Amygdala (tissue), 56 donors: Measurements from ENCODE around the gene TADA3.
"Not testable (repeated sequence)": the region's sequence is repeated elsewhere in the genome, so short reads cannot be mapped to it uniquely, and the experiment has no call there.

Experiments
- DNase-seq, 56 donors: peaks; one replicate each; lab custom pipeline; 2025; lab: John Stamatoyannopoulos, UW

The TADA3 gene

GRCh38 chr3:9786209-9786739 lies 6.0 kb downstream of the TADA3 start:
- no peak for DNase-seq

GRCh38 chr3:9785602-9786001 lies 6.7 kb downstream of the TADA3 start:
- no peak for DNase-seq

GRCh38 chr3:9784965-9785364 lies 7.3 kb downstream of the TADA3 start:
- DNase-seq: no peak

- DNase-seq: peak in 17 of 56 donors; percentile 21 to 71 (median 44)
These were observed 8.3 kb downstream of the TADA3 start for GRCh38 chr3:9783954-9784353.

GRCh38 chr3:9782770-9783169 lies 9.5 kb downstream of the TADA3 start:
- no peak for DNase-seq

- no peak for DNase-seq
These were observed 10.2 kb downstream of the TADA3 start for GRCh38 chr3:9781978-9782603.

GRCh38 chr3:9781551-9781950 lies 10.7 kb downstream of the TADA3 start:
- DNase-seq: no peak

- DNase-seq: no peak
These were observed 11.4 kb downstream of the TADA3 start for GRCh38 chr3:9780910-9781309.

GRCh38 chr3:9780458-9780812 lies 11.8 kb downstream of the TADA3 start:
- no peak for DNase-seq

- peak in 3 of 56 donors; percentile 21 to 63 (median 36) for DNase-seq
These were observed 12.4 kb downstream of the TADA3 start for GRCh38 chr3:9779721-9780457.

- no peak for DNase-seq
These were observed 13.1 kb downstream of the TADA3 start for GRCh38 chr3:9779075-9779593.

- peak in 15 of 56 donors; percentile 16 to 70 (median 32) for DNase-seq
These were observed 13.9 kb downstream of the TADA3 start for GRCh38 chr3:9778143-9779074.

GRCh38 chr3:9777694-9778021 lies 14.6 kb downstream of the TADA3 start:
- peak in 6 of 56 donors; percentile 18 to 46 (median 30) for DNase-seq

- peak in 5 of 56 donors; percentile 13 to 38 (median 30) for DNase-seq
These were observed 15.2 kb downstream of the TADA3 start for GRCh38 chr3:9776896-9777693.

GRCh38 chr3:9771007-9771406 lies 21.3 kb downstream of the TADA3 start:
- not testable (repeated sequence) for DNase-seq

- DNase-seq: peak in 46 of 56 donors; percentile 21 to 89 (median 56)
These were observed 21.9 kb downstream of the TADA3 start for GRCh38 chr3:9770276-9770812.

- DNase-seq: peak in 46 of 56 donors; percentile 31 to 83 (median 62)
These were observed 22.6 kb downstream of the TADA3 start, which contains the start of gene CAMK1 for GRCh38 chr3:9769426-9770275. Gene CAMK1, minus strand, starts transcription at chr3:9769947. Its CDS starts 2,198 bp downstream, at chr3:9767749.

GRCh38 chr3:9769012-9769411 lies 23.3 kb downstream of the TADA3 start:
- DNase-seq: peak in 1 of 56 donors; percentile 21
